ENCODE measurements around the gene HGS.

GRCh38 chr17:81648707-81649085 is 35.1 kb upstream of the HGS start:
- TF ChIP-seq SIN3A (IDR thresholded peaks at IDR 0.05; ENCODE audit: borderline replicate concordance, insufficient read depth, low read depth, low read length) (no peak), POLR2AphosphoS5 (IDR thresholded peaks at IDR 0.05; ENCODE audit: low read depth, low read length) (no peak), CTCF (IDR thresholded peaks at IDR 0.05) (no peak)

Data from Panc1 (cell line).